GM19099 (cell line): ENCODE measurements around the gene UFSP1.

Experiments
- POLR2A ChIP-seq: IDR thresholded peaks from 3 replicates; pipeline ENCODE4 v1.6.1; 2011; ENCODE audit warnings: low read depth; ENCODE audit not compliant: insufficient read length; ENCODE audit errors: extremely low read depth

Gene UFSP1

GRCh38 chr7:100895956-100896731, 6.6 kb upstream of the UFSP1 start:
- TF ChIP-seq POLR2A, result no peak

GRCh38 chr7:100895701-100895955, 6.1 kb upstream of the UFSP1 start, which contains the start of gene ACHE:
Gene ACHE, minus strand, starts transcription at chr7:100895888. Its CDS starts 1,656 bp downstream, at chr7:100894232.
- no peak for TF ChIP-seq POLR2A

GRCh38 chr7:100894860-100895700, 5.6 kb upstream of the UFSP1 start:
- no peak for TF ChIP-seq POLR2A

DNA sequence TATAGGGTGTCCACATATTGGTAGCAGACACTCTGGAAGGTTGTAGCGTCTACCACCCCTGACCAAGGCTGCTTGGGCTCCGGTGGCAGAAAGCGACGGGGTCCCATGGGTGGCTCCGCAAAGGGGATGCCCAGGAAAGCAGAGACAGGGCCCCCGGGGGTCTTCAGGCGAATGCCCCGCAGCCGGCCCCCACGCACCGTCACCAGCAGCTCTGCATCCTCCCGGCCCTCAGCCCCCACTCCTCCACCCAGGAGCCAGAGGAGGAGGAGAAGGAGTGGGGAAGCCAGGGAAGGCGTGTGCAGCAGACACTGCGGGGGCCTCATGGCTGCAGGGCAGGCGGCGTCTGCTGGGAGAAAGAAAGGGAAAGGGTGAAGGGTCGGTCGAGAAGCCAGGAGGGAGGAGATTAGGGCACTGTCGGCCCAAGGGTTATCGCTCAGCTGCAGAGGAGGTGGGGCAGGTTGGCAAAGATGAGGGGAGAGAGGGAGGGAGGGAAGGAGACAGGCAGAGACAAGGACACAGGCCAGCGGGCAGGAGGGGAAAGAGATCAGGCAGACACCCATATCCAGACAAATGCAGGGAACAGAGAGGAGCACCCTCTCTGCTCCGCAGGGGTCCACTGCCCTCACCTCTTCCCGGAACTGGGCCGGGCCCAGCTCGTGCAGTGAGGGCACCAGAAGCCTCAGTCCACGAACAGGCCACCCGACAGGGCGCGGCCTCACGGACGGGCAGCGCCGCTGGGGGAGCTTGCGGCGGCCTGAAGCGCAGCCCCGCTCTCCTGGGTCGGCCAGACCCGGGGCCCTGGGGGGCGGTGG, 4.6 kb upstream of the UFSP1 start:
- no peak for TF ChIP-seq POLR2A

DNA sequence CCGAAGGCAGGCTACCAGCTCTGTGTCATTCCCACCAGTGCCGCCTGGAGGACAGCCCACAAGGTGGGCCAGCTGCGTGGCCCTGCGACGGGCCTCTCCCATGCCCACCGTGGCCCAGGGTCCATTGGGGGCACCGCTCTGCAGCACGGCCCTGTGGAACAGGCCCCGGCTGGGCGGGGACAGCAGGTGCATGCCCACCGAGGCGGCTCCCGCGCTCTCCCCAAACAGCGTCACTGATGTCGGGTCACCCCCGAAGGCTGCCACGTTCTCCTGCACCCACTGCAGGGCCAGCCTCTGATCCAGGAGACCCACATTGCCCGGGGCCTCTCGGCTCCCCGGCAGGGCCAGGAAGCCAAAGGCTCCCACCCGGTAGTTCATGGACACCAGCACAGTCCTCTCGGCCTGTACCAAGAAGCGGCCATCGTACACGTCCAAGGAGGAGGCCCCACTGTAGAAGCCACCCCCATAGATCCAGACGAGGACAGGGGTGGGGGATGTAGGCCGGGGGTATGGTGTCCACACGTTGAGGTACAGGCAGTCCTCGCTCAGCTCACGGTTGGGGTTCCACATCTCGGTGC, 3.9 kb upstream of the UFSP1 start:
- no peak for TF ChIP-seq POLR2A

DNA sequence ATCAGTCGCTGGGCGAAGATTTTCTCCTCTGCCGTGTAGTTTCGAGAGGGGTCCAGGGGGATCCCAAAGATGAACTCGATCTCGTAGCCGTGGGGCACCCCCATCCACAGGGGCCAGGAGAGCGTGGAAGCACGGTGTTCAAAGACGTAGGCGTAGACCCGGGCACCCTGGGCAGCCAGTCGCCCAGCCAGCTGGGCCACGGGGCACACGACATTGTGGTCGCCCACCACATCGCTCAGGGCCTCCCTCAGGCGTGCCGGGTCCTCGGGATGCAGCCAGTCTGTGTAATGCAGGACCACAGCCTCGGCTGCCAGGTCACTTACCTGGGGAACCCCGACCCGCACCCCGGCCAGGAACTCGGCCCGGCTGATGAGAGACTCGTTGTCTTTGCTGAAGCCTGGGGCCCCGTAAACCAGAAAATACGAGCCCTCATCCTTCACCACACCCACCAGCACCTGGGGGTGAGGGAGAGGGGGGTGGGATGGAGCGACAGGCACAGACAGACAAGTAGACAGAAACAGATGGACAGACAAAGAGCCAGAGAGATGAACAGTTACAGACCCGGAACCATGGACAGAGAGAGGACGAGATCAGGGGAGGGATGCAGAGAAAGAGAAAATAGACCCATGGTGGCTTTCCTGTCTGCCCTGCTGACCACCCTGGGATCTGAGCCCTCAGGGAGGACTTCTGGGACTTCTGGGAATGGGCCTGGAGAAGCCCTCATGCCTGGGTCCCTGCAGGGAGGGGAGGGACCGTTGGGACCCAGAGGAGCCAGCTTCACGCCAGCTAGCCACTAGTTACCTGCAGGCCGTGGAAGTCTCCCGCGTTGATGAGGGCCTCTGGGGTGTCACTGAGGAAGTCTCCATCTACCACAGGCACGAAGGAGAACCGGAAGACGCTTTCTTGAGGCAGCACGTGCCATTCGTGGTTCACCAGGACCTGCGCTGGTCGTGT, 3.1 kb upstream of the UFSP1 start:
- TF ChIP-seq POLR2A, result no peak

DNA sequence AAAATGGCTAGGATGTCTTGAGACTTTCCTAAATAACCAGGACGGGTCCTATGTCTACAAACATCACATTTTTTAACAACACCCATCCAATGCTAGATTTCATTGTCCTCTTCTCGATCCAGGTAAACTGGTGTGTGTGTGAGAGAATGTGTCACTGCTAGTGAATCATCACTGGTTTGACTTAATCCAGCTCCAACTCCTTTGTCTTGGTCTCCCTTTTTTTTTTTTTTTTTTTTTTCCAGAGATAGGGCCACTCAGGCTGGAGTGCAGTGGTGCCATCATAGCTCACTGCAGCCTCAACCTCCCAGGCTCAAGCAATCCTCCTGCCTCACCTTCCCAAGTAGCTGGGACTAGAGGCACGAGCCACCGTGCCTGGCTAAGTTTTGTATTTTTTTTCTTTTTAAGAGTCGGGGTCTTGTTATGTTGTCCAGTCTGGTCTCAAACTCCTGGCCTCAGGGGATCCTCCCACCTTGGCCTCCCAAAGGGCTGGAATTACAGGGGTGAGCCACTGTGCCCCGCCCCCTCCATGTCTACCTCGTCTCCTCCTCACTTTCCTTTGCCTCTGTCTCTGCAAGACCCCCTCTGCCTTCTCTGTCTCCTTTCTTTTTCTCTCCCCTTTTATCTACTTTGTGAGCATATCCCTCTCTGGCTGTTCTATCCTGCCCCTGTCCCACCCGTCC, 2.2 kb upstream of the UFSP1 start:
- TF ChIP-seq POLR2A, result no peak

GRCh38 chr7:100890653-100891567, 1.4 kb upstream of the UFSP1 start:
- peak; percentile 27 for TF ChIP-seq POLR2A

DNA sequence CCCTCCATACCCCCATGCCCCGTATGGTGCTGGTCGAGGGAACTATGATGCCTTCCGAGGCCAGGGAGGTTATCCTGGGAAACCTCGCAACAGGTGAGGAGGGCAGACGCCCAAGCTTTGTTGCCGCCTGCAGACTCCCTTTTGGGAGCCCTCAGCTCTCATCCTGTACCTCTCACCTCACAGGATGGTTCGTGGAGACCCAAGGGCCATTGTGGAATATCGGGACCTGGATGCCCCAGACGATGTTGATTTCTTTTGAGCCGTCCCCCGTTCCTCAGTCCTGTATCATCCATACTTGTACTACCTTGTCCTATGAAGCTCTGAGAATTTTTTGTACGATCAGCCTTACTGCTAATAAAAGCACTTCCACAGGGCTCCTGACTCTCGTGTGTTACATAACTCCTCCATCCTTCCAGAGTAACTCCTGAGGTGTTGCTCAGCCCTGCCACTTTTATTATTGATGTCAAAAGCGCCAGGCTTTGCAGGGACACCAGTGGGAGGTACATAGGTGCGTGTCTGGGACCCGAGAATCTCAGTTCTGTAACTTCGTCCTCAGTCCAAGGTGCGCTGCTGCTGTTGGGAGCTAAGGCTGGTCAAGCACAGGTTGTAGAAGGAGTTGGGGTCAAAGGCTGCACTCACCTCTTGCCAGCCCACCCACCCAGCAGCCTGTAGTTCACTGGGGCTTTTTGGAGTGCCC, 1.1 kb downstream of the UFSP1 start:
- TF ChIP-seq POLR2A, result no peak

DNA sequence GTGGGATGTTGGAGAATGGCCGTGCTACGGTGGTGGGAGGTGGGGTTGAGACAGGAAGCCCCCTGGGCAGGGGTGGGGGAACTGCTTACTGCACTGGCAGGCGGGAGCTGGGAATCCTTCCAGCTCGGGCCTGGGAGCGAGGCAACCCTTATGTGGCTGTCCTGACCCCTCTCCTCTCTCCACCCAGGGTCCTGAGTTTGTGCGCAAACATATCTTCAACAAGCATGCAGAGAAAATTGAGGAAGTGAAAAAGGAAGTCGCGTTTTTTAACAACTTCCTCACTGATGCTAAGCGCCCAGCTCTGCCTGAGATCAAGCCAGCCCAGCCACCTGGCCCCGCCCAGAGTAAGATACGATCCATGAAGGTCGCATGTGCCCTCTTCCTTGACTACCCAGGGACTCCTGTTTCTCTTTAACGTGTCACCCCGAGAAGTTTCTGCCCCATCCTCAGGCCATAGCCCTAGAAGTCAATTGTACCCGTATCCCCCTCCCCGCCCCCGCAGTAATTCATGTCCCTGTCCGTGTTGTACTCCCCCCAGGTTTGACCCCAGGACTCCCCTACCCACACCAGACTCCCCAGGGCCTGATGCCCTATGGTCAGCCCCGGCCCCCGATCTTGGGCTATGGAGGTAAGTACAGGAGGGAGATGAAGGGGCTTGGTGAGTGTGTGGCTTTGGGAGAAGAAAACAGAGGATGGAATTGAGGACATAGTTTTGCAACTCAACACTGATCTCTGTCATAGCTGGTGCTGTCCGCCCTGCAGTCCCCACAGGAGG, 1.8 kb downstream of the UFSP1 start:
- TF ChIP-seq POLR2A, result peak; percentile 52

- no peak for TF ChIP-seq POLR2A
These were observed 2.5 kb downstream of the UFSP1 start for GRCh38 chr7:100886936-100887515.
